IMR-90 (cell line): ENCODE data around the gene NEURL1.

Experiments
- CTCF ChIP-seq: conservative IDR thresholded peaks from 2 replicates; pipeline ENCODE4 v1.5.1; 2012; ENCODE audit warnings: mild to moderate bottlenecking, low read depth, low read length, improper control_type of control experiment
- FOS ChIP-seq: fragments of 150-350 bp; IDR thresholded peaks from 2 replicates; pipeline ENCODE4 v1.6.1; 2016; ENCODE audit warnings: low read depth, low read length
- POLR2A ChIP-seq: IDR thresholded peaks from 2 replicates; pipeline ENCODE4 v1.6.1; 2012; ENCODE audit warnings: mild to moderate bottlenecking, low read depth, low read length
- RFX5 ChIP-seq: IDR thresholded peaks from 2 replicates; pipeline ENCODE4 v1.8.0; 2012; ENCODE audit warnings: low read depth, mild to moderate bottlenecking, low read length, moderate library complexity
- SMC3 ChIP-seq: fragments of 150-350 bp; IDR thresholded peaks from 2 replicates; pipeline ENCODE4 v1.6.1; 2016; ENCODE audit warnings: low read depth, mild to moderate bottlenecking, antibody characterized with exemption, low read length, moderate library complexity
- USF2 ChIP-seq: fragments of 150-350 bp; IDR thresholded peaks from 2 replicates; pipeline ENCODE4 v1.6.1; 2017; ENCODE audit warnings: mild to moderate bottlenecking, antibody characterized with exemption, low read length, low read depth
- TF ChIP-seq, protein P1 (sequence below): fragments of 150-350 bp; IDR thresholded peaks from 2 replicates; pipeline ENCODE4 v1.6.1; 2016; ENCODE audit warnings: low read depth, mild to moderate bottlenecking, low read length, moderate library complexity, borderline replicate concordance

DNA sequence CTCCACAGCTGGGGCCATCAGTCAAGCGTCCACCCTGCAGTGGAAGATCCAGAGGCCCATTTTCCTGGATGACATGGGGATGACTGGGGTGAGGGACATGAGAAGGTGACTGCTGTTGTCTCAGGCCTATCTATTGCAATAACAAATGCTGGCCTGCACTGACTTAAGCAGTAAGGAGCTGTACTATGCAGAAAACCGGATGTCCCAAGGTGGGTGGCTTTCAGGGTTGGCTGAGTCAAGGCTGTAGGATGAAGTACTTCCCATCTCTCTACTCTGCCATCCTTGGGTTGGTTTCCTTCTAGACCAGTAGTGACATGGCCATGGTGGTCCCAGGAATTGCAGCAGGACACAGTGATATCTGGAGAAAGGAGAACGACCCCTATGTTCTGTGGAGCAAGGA is 48.1 kb downstream of the NEURL1 start:
- TF ChIP-seq CTCF (no peak), RFX5 (no peak), USF2 (no peak), POLR2A (no peak), SMC3 (no peak), FOS (no peak)
- TF ChIP-seq, protein P1, sequence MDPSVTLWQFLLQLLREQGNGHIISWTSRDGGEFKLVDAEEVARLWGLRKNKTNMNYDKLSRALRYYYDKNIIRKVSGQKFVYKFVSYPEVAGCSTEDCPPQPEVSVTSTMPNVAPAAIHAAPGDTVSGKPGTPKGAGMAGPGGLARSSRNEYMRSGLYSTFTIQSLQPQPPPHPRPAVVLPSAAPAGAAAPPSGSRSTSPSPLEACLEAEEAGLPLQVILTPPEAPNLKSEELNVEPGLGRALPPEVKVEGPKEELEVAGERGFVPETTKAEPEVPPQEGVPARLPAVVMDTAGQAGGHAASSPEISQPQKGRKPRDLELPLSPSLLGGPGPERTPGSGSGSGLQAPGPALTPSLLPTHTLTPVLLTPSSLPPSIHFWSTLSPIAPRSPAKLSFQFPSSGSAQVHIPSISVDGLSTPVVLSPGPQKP = no peak
